ENCODE data around the gene GREB1. TPM values are rescaled to one million over a fixed set of nuclear protein-coding genes. Genes with fewer than 3 reads are reported as not detected.
A peak's percentile ranks its signal among the peaks of the same experiment; 100 is the strongest.

The GREB1 gene
- total and polyA plus RNA-seq, 2 experiments from 2014 or later: 12.0 to 35.0 TPM

DNA sequence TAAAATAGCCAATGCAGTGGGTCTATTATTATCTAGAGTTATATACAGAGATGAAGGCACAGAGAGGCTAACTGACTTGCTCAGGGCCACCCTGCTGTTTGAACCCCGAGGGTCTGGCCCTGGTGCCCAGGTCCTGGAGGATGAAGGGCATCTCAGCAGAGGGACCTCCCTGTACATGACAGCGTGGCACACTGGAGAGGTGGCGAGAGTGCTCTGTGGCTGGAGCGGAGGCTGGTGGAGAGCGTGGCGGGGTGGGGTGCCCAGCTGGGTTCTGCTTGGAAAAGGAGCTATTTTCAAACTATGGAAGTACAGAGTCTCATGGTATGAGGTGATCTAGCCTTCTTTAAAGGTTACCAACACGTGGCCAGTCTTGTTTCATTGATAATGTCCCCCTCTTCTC is 35.8 kb downstream of the GREB1 start:
- Histone ChIP-seq H3K4me3 (no peak overlapping the region), H3F3A (replicated peaks; ENCODE audit: low read depth) (no peaks in the 10 kb centered on the region), H3K79me2 (replicated peaks; ENCODE audit: insufficient read depth) (no peaks in the 10 kb centered on the region), H4K20me1 (replicated peaks; ENCODE audit: insufficient read depth) (no peaks in the 10 kb centered on the region; the same call in none of the 2 replicates), H3K9me2 (ENCODE audit: insufficient read depth) (no peaks in the 10 kb centered on the region), H3K4me1 (ENCODE audit: insufficient read depth) (peaks cover 16% of the 10 kb centered on the region), H3K4me2 (no peak overlapping the region), H2AFZ (no peak overlapping the region), H3K36me3 (ENCODE audit: insufficient read depth) (no peaks in the 10 kb centered on the region), H3K27me3 (ENCODE audit: insufficient read depth) (no peaks in the 10 kb centered on the region), H3K27ac (ENCODE audit: low read depth) (no peak overlapping the region)
- DNase-seq (ENCODE audit: low spot score): no peak
- Mint-ChIP-seq H3K4me3 (no peak overlapping the region), H3K4me1 (peaks cover 30% of the 10 kb centered on the region), H3K36me3 (ENCODE audit: low read depth) (peaks cover 8% of the 10 kb centered on the region), H3K9me3 (no peaks in the 10 kb centered on the region), H3K27ac (no peak overlapping the region), H3K27me3 (ENCODE audit: insufficient read depth, low read depth, poor library complexity) (peaks cover 2% of the 10 kb centered on the region)
- no peak for TF ChIP-seq JUNB (IDR thresholded peaks at IDR 0.05; ENCODE audit: unreplicated experiment)
- no peak for ATAC-seq

DNA sequence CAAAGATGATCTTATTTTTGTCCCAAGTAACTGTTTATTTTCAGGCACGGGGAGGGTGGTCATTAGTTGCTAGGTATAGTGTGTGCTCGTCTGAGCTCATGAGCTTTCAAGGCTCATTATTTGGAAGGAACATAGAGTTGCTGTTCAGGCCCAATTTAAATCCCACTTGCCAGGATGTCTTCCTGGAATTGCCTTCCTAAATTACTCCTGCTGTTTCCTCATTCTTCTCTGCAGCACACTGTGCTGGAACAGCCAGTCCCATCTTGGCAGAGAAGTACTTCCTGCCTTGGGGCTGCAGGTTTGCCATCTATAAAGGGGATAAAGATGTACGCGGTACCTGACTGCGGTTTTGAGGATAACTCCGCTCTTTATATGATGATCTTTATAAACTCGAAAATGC is 37.3 kb downstream of the GREB1 start:
- Histone ChIP-seq H3K36me3 (ENCODE audit: insufficient read depth) (no peaks in the 10 kb centered on the region; the same call in 1 of the 2 replicates), H2AFZ (no peak overlapping the region), H3K4me3 (no peak overlapping the region), H3K4me2 (no peak overlapping the region), H4K20me1 (replicated peaks; ENCODE audit: insufficient read depth) (no peaks in the 10 kb centered on the region; the same call in none of the 2 replicates), H3K27me3 (ENCODE audit: insufficient read depth) (no peaks in the 10 kb centered on the region), H3K27ac (ENCODE audit: low read depth) (no peak overlapping the region), H3K79me2 (replicated peaks; ENCODE audit: insufficient read depth) (no peaks in the 10 kb centered on the region), H3K9me2 (ENCODE audit: insufficient read depth) (no peaks in the 10 kb centered on the region), H3K4me1 (ENCODE audit: insufficient read depth) (peaks cover 16% of the 10 kb centered on the region), H3F3A (replicated peaks; ENCODE audit: low read depth) (no peaks in the 10 kb centered on the region)
- H3K27ac Mint-ChIP-seq: no peak overlapping the region
- peaks cover 5% of the 10 kb centered on the region for H3K27me3 Mint-ChIP-seq (ENCODE audit: insufficient read depth, low read depth, poor library complexity)
- H3K9me3 Mint-ChIP-seq: no peaks in the 10 kb centered on the region
- peaks cover 13% of the 10 kb centered on the region for H3K36me3 Mint-ChIP-seq (ENCODE audit: low read depth)
- no peak overlapping the region for H3K4me3 Mint-ChIP-seq
- TF ChIP-seq ZNF331 (CRISPR knock-in tag; IDR thresholded peaks at IDR 0.05; ENCODE audit: low read depth) (no peak), ZNF114 (CRISPR knock-in tag; IDR thresholded peaks at IDR 0.05) (no peak), EZH2 (IDR thresholded peaks at IDR 0.05; ENCODE audit: low read depth, unreplicated experiment) (no peak)
- TF ChIP-seq, protein P1, sequence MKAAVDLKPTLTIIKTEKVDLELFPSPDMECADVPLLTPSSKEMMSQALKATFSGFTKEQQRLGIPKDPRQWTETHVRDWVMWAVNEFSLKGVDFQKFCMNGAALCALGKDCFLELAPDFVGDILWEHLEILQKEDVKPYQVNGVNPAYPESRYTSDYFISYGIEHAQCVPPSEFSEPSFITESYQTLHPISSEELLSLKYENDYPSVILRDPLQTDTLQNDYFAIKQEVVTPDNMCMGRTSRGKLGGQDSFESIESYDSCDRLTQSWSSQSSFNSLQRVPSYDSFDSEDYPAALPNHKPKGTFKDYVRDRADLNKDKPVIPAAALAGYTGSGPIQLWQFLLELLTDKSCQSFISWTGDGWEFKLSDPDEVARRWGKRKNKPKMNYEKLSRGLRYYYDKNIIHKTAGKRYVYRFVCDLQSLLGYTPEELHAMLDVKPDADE (IDR thresholded peaks at IDR 0.05): no peak
- peaks cover 26% of the 10 kb centered on the region for H3K4me1 Mint-ChIP-seq
- no peak for DNase-seq (ENCODE audit: low spot score)
- no peak for ATAC-seq

DNA sequence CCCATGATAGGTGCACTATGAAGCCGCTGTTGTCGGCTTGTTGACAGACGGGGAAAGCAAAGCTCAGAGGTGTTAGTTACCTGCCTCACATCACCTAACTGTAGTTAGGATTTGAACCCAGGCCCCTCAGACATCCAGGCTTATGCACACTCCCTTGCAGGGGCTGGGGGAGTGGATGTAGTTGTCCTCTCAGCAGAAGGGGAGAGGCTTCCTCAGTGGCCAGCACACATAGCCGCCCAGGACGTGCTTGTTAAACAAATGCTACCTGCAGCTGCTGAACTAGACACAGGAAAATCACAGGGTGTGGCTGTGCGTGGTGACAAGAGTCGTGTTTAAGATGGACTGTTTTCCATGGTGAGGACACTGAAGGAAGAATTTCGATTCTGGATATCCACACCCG is 39.2 kb downstream of the GREB1 start:
- no peaks in the 10 kb centered on the region; the same call in none of the 2 replicates for H4K20me1 ChIP-seq (replicated peaks; ENCODE audit: insufficient read depth)
- H3K27me3 ChIP-seq (ENCODE audit: insufficient read depth): no peaks in the 10 kb centered on the region
- H3K4me3 Mint-ChIP-seq: no peak overlapping the region
- peaks cover 16% of the 10 kb centered on the region for H3K4me1 ChIP-seq (ENCODE audit: insufficient read depth)
- ATAC-seq: no peak
- no peaks in the 10 kb centered on the region; the same call in 1 of the 2 replicates for H3K36me3 ChIP-seq (ENCODE audit: insufficient read depth)
- H3K36me3 Mint-ChIP-seq (ENCODE audit: low read depth): peaks cover 19% of the 10 kb centered on the region
- H3K27ac Mint-ChIP-seq: no peak overlapping the region
- no peaks in the 10 kb centered on the region for H3F3A ChIP-seq (replicated peaks; ENCODE audit: low read depth)
- no peak overlapping the region for H3K4me3 ChIP-seq
- no peaks in the 10 kb centered on the region for H3K9me2 ChIP-seq (ENCODE audit: insufficient read depth)
- H3K4me1 Mint-ChIP-seq: peaks cover 32% of the 10 kb centered on the region
- no peak overlapping the region for H2AFZ ChIP-seq
- no peaks in the 10 kb centered on the region for H3K79me2 ChIP-seq (replicated peaks; ENCODE audit: insufficient read depth)
- no peaks in the 10 kb centered on the region for H3K9me3 Mint-ChIP-seq
- peak overlapping the region; percentile 41; the same call in 1 of the 2 replicates for H3K4me2 ChIP-seq
- DNase-seq (ENCODE audit: low spot score): no peak
- peak overlapping the region; percentile 15; the same call in 1 of the 2 replicates for H3K27ac ChIP-seq (ENCODE audit: low read depth)
- peaks cover 5% of the 10 kb centered on the region for H3K27me3 Mint-ChIP-seq (ENCODE audit: insufficient read depth, low read depth, poor library complexity)
- TF ChIP-seq, protein P2, sequence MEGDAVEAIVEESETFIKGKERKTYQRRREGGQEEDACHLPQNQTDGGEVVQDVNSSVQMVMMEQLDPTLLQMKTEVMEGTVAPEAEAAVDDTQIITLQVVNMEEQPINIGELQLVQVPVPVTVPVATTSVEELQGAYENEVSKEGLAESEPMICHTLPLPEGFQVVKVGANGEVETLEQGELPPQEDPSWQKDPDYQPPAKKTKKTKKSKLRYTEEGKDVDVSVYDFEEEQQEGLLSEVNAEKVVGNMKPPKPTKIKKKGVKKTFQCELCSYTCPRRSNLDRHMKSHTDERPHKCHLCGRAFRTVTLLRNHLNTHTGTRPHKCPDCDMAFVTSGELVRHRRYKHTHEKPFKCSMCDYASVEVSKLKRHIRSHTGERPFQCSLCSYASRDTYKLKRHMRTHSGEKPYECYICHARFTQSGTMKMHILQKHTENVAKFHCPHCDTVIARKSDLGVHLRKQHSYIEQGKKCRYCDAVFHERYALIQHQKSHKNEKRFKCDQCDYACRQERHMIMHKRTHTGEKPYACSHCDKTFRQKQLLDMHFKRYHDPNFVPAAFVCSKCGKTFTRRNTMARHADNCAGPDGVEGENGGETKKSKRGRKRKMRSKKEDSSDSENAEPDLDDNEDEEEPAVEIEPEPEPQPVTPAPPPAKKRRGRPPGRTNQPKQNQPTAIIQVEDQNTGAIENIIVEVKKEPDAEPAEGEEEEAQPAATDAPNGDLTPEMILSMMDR (conservative IDR thresholded peaks at IDR 0.05; ENCODE audit: low read depth in 2 of 2): no peak
- TF ChIP-seq, protein P3, sequence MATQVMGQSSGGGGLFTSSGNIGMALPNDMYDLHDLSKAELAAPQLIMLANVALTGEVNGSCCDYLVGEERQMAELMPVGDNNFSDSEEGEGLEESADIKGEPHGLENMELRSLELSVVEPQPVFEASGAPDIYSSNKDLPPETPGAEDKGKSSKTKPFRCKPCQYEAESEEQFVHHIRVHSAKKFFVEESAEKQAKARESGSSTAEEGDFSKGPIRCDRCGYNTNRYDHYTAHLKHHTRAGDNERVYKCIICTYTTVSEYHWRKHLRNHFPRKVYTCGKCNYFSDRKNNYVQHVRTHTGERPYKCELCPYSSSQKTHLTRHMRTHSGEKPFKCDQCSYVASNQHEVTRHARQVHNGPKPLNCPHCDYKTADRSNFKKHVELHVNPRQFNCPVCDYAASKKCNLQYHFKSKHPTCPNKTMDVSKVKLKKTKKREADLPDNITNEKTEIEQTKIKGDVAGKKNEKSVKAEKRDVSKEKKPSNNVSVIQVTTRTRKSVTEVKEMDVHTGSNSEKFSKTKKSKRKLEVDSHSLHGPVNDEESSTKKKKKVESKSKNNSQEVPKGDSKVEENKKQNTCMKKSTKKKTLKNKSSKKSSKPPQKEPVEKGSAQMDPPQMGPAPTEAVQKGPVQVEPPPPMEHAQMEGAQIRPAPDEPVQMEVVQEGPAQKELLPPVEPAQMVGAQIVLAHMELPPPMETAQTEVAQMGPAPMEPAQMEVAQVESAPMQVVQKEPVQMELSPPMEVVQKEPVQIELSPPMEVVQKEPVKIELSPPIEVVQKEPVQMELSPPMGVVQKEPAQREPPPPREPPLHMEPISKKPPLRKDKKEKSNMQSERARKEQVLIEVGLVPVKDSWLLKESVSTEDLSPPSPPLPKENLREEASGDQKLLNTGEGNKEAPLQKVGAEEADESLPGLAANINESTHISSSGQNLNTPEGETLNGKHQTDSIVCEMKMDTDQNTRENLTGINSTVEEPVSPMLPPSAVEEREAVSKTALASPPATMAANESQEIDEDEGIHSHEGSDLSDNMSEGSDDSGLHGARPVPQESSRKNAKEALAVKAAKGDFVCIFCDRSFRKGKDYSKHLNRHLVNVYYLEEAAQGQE (IDR thresholded peaks at IDR 0.05; ENCODE audit: unreplicated experiment): no peak
- TF ChIP-seq CREB1 (CRISPR knock-in tag; IDR thresholded peaks at IDR 0.05; ENCODE audit: low read depth) (no peak), POLR2AphosphoS5 (IDR thresholded peaks at IDR 0.05; ENCODE audit: low read depth) (no peak)
- TF ChIP-seq, protein P1 (IDR thresholded peaks at IDR 0.05): no peak
